Transverse colon (tissue), 3 donors: ENCODE data around the gene S100A5.

Source experiments
- CTCF ChIP-seq, 5 experiments: fragments of 200-600 bp in 3 of 5; fragments of 450-650 bp in 2 of 5; sonication (generic) in 3 of 5; IDR thresholded peaks; 1 replicate in 2 of 5; 2 replicates in 3 of 5; pipeline ENCODE4 v1.5.1; 2016 to 2017; ENCODE audit warnings: antibody characterized with exemption in 5 of 5, inconsistent platforms in 3 of 5, mild to moderate bottlenecking in 2 of 5, moderate library complexity in 1 of 5
- POLR2A ChIP-seq: fragments of 450-650 bp; IDR thresholded peaks from one replicate; pipeline ENCODE4 v1.6.1; 2016; ENCODE audit warnings: antibody characterized with exemption, mild to moderate bottlenecking, moderate library complexity

- TF ChIP-seq CTCF (IDR thresholded peaks at IDR 0.05) (no peak), POLR2A (no peak)
Measured at GRCh38 chr1:153519242-153519641, 21.5 kb downstream of the S100A5 start.
